GM19035 (cell line): ENCODE results near the gene POU2AF1.
"Not testable (repeated sequence)": the region's sequence is repeated elsewhere in the genome, so short reads cannot be mapped to it uniquely, and the experiment has no call there.

Experiments used
- ATAC-seq: cut with Tn5 transposase; IDR thresholded peaks from one replicate; pipeline ENCODE4 v1.9.1; 2021; ENCODE audit not compliant: unreplicated experiment

POU2AF1 gene

DNA sequence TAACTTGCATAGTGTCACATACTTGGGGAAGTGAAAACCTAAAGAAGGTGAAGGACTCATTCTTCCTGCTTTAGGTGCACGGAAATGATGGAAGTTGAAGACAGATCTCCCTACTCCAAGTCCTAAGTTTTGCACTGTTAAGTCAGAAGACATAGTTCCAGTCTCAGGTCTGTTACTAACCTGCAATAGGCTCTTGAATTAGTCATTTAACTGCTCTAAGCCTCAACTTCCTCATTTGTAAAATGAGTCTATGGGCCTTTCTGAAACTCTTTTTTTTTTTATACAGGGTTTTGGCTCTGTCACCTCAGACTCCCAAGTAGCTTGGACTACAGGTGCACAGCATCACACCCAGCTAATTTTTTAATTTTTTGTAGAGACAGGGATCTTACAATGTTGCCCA lies 30.8 kb upstream of the POU2AF1 start:
- ATAC-seq: peak; percentile 75

GRCh38 chr11:111408789-111409727 lies 30.0 kb upstream of the POU2AF1 start:
- ATAC-seq: peak; percentile 35

DNA sequence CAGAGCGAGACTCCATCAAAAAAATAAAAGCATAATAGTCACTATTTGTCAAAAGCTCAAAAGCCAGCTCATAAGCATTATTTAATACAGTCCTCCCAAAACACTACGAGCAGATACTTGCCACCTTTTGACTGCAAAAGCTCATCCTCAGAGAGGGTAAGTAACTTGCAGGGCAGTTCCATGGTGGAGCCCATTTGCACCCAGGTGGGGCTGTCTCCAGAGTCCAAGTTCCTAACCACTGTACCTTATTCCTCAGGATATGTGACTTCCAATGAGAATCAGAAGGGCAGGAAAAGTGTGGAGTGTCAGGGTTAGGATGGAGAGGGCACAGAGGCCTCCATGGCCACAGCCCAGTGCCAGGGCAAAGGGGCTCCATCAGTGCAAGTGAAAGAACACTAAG lies 28.6 kb upstream of the POU2AF1 start:
- ATAC-seq: no peak

DNA sequence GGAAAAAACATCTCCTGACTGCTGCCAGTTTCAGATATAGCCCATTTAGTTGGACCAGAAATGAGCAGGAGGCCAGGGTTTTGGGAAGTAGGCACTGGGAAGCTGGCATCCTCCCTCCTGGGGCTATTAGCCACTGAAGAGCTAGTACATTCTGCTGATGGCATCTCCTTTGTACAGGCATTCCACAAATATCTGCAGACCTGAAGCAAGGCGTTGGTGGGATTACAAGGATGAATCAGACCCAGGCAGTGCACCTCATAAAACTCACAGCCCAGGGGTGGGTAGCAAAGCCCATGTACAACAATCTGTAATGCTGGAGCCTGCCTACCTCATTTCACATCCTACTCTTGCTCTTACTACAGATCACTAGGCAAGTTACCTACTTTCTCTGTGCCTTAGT lies 27.5 kb upstream of the POU2AF1 start:
- ATAC-seq: no peak

DNA sequence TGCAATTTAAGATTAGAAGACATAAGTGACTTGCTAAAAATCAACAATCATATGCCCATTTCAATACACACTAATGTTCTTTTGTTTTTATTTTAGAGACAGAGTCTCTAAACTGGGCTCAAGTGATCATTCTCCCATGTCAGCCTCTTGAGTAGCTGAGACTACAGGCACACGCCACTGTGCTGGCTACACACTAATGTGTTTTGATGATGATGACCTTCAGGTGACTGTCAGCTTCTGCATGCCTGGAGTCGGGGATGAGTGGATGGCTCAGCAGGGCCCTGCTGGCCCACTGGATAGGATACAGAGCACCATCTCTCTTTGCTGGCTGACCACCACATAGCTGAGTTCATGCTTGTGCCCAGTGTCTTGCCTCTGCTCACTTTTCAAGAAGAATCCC lies 27.0 kb upstream of the POU2AF1 start:
- ATAC-seq: no peak

GRCh38 chr11:111405551-111405950 lies 26.5 kb upstream of the POU2AF1 start:
- no peak for ATAC-seq

- no peak for ATAC-seq
Measured at GRCh38 chr11:111403051-111403726, 24.1 kb upstream of the POU2AF1 start.

GRCh38 chr11:111402411-111402810 lies 23.3 kb upstream of the POU2AF1 start:
- no peak for ATAC-seq

DNA sequence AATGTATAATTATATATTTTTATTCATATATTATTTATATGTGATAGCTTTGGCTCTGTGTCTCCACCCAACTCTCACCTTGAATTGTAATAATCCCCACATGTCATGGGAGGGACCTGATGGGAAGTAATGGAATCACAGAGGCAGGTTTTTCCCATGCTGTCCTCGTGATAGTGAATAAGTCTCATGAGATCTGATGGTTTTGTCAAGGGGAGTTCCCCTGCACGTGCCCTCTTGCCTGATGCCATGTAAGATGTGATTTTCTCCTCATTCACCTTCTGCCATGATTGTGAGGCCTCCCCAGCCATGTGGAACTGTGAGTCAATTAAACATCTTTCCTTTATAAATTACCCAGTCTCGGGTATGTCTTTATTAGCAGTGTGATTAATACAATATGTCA lies 22.9 kb upstream of the POU2AF1 start:
- not testable (repeated sequence) for ATAC-seq

DNA sequence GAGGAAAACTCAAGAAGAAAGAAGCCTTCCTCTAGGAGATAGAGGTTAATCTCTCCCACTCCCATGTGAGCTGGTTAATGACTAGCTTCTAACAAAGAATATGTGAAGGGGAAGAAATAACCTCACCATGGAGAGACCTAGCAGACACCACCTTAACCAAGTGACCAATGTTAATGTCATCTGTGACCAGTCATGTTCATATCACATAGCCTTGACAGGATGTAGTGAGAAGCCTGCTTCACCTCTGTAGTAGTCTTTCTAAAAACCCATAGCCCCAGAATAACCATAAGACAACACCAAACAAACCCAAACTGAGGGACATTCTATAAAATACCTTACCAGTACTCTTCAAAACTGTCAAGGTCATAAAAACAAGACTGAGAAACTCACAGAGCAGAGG lies 21.5 kb upstream of the POU2AF1 start:
- peak; percentile 53 for ATAC-seq

DNA sequence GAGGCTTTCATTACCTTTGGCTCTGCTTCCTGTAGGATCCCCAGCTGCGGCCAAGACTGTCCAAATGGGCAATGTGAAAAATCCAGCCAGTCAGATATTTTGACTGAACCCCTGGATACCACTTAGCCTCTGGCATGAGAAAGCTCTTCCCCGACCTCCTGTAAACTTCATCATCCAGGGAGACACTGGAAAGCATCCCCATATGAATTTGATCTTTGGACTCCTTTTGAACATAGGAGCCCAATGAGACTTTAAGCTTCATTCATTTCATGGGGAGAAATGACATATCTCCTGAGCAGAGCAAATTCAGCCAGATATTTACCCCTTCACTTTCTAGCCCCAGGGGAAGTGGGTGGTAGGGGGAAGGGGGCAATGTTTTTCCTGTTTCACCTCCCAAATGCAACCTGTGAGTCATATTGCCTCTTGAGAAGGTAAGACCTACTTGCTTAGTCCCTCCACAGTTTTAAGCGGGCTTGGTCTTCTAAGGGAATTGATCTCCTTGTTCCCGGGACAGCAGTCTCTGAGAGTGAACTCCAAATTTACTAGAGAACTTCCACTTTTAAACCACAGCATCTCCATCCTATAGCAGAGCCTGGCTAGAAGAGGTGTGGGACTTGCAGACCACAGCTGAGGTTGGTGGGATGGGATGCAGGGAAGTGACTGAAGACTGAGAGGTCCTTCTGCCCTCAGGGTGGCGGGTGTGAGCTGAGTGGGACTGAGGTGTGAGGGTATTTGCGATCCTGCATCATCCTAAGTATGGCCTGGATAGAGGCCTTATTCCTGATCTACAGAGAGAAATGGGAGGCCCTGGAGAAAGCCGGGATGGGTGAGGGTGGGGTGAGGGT lies 20.3 kb upstream of the POU2AF1 start:
- peak; percentile 33 for ATAC-seq

DNA sequence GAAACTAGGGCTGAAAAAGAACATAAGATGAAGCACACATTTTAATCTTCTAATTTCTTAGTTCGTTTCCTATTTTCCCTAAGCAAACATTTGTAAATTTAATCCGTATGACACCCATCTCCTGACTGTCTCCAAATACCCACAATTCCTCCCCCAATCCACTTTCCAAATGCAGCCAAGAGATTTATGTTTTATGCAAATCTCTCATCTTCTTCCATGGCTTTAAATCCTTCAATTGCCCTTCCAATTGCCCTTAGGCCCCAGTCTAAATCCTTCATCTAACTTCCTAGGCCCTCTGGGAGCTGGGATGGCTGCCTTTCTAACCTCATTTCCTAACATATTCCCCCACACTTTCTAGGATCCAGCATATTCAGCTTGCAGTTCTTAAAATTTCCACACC lies 18.0 kb upstream of the POU2AF1 start:
- no peak for ATAC-seq

DNA sequence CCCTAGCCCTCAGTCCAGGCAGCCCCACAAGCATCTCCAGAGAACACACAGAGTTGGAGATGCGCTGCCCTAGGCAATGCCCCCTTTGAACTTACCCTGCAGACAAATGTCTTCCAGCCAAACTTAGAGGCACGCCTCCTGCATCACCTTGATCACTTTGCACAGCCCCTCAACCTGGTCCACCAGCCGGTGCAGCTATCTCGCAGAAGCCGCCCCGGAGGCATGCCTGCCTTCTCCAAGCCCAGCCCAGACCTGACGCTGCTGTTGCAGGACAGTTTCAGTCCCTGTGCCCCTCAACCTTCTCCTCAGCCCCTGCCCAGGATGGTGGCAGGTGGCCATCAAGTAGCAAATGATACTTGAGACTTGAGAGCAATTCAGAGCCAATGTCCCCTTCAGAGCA lies 16.7 kb upstream of the POU2AF1 start:
- no peak for ATAC-seq

GRCh38 chr11:111395081-111395480 lies 16.0 kb upstream of the POU2AF1 start:
- ATAC-seq: no peak

GRCh38 chr11:111394147-111394546 lies 15.1 kb upstream of the POU2AF1 start:
- ATAC-seq: not testable (repeated sequence)

DNA sequence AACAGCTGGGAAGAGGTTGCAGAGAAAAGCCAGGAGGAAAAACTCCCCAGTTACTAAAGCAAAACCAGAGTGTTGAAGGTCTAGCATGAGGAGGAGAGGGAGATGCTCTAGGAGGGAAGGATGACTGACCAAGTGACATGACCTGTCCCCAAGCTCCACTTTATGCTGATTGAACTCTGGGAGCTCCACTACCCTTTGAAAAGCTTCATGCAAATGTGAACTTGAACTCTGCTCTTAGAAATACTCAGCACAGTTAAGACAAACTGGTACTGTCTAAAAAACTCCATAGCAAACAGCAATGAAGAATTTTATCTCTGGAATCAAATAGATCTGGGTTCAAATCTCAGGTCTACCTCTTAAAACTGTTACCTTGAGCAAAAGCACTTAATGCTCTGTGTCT lies 14.5 kb upstream of the POU2AF1 start:
- ATAC-seq: no peak

DNA sequence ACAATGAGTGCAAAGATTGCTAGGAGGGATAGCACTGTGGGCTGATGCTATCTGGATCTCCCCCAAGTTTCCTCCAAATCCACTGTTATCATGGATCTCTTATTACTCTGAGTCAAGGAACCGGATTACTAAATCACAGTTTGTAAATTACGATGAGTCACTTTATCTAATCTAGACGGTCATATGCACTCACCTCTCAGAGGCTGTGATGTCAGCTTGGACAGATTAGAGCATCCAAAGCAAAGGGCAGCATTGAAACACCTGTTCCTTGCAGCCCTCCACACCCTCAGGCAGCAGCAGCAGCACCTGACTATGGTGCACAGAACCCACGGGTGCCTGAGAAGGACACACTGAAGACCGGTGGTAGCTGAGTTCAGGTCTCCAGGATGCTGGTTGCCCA lies 14.0 kb upstream of the POU2AF1 start:
- no peak for ATAC-seq

DNA sequence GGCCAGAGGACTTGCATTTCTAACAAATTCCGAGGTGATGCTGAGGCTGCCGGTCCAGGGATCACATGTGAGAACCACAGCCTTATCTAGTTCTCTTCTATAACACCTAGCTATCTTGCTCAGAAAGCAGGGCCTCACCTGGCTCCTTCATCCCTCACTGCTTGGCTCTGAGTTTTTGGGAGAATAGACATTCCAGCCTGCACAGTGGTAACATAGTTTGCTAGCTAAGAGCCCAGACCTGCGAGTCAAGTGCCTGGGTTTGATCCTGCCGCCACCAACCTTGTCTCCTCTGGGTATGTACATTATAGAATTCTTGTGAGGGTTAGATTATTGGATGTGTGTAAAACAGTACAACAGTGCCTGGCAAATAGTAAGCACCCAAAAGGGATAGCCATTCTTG lies 13.5 kb upstream of the POU2AF1 start:
- no peak for ATAC-seq

GRCh38 chr11:111391328-111392124 lies 12.5 kb upstream of the POU2AF1 start:
- no peak for ATAC-seq

DNA sequence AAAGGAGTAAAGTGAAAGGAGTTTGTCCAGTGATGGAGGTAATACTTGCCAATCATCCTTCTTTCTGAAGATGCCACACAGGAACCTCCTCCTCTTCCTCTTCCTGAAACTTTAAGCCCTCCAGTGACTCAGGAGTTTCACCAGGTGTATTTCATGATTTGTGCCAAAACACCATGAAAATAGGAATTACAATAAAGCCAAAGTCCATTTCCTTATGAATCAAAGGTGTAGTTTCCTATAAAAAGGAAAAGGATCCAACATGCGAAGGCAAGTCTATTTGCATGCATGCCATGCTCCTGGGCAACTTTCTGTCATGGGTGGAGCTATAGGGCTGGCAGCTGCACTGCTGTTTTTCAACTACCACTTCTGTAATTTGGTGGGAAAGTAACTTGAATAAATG lies 9.8 kb upstream of the POU2AF1 start:
- ATAC-seq: no peak

DNA sequence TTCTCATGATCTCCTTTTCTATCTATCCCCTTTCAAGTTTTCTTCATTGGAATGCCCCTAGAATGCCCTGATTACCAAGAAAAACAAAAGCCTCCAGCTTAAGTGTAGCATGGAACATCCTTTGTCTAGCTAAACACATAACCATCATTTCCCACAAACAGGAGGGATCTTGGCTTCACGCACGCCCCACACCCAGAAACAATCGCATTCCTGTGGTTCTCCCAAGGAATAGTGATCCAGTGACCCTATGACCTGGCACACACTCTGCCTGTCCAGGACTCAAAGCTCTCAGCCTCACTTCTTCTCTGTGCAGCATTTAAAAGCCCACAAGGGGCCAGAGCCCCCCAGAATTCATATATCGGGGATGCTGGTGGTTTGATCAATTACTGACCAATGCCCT lies 9.3 kb upstream of the POU2AF1 start:
- ATAC-seq: no peak
